ENCODE measurements around the gene DST.

GRCh38 chr6:56505512-56506260 is 137.0 kb downstream of the DST start:
- TF ChIP-seq CTCF (IDR thresholded peaks at IDR 0.05; ENCODE audit: low read length), result no peak
- TF ChIP-seq EZH2 (IDR thresholded peaks at IDR 0.05; ENCODE audit: borderline replicate concordance, low read length), result no peak
